CD4-positive, alpha-beta T cell (primary cell): ENCODE measurements around the gene SEMA5A. TPM values are rescaled to one million over a fixed set of nuclear protein-coding genes. Genes with fewer than 3 reads are reported as not detected.

ENCODE experiments used
- ATAC-seq: fragments of 200-7000 bp; cut with Tn5 transposase; one replicate; pipeline ENCODE4 v1.10.0; 2022; ENCODE audit warnings: mild to moderate bottlenecking; ENCODE audit not compliant: poor library complexity
- CTCF ChIA-PET: fragments of 350-600 bp; sonication (Branson Sonifier 250); formaldehyde crosslinking; loops from one replicate; lab custom pipeline; 2021; ENCODE audit warnings: antibody characterized with exemption, inconsistent platforms; lab: Charles Lee
- POLR2A ChIA-PET: fragments of 350-600 bp; sonication (Branson Sonifier 250); formaldehyde crosslinking; loops from one replicate; lab custom pipeline; 2021; ENCODE audit warnings: antibody characterized with exemption, inconsistent platforms; lab: Charles Lee
- DNase-seq, 14 experiments: peaks; one replicate each; pipeline ENCODE4 v3.0.0-alpha.2; 2013 to 2020; ENCODE audit warnings: mixed read lengths in 2 of 14
- H3K27ac ChIP-seq, 2 donors: one replicate each; pipeline versions ENCODE4 v1.5.1 to v1.7.0; 2013; ENCODE audit warnings: low read length in 2 of 2, low read depth in 1 of 2, mild to moderate bottlenecking in 1 of 2
- H3K27me3 ChIP-seq, 2 experiments: 1 replicate in 1 of 2; 2 replicates in 1 of 2; pipeline versions ENCODE4 v1.6.1 to v1.7.0; 2013; ENCODE audit warnings: low read length in 2 of 2, control low read depth in 1 of 2, mild to moderate bottlenecking in 1 of 2, moderate library complexity in 1 of 2; ENCODE audit not compliant: insufficient read depth in 2 of 2, control insufficient read depth in 1 of 2
- H3K36me3 ChIP-seq: one replicate; pipeline ENCODE4 v1.6.1; 2013; ENCODE audit warnings: low read length, control low read depth; ENCODE audit not compliant: insufficient read depth
- H3K4me1 ChIP-seq: one replicate; pipeline ENCODE4 v1.6.1; 2013; ENCODE audit warnings: low read length, control low read depth; ENCODE audit not compliant: insufficient read depth
- H3K4me3 ChIP-seq: one replicate; pipeline ENCODE4 v1.5.1; 2013; ENCODE audit warnings: mild to moderate bottlenecking, low read length, moderate library complexity
- H3K9me3 ChIP-seq, 2 experiments: 1 replicate in 1 of 2; 2 replicates in 1 of 2; pipeline versions ENCODE4 v1.6.1 to v1.7.0; 2013; ENCODE audit warnings: low read length in 2 of 2, mild to moderate bottlenecking in 2 of 2, control low read depth in 1 of 2, moderate library complexity in 1 of 2; ENCODE audit not compliant: control insufficient read depth in 1 of 2, insufficient read depth in 1 of 2
- H3K27ac Mint-ChIP-seq: one replicate; pipeline ENCODE4 v1.8.0; 2020; ENCODE audit warnings: mixed read lengths
- H3K27me3 Mint-ChIP-seq: one replicate; pipeline ENCODE4 v1.8.0; 2021; ENCODE audit warnings: mixed read lengths
- H3K36me3 Mint-ChIP-seq: one replicate; pipeline ENCODE4 v1.8.0; 2021; ENCODE audit warnings: low read depth, mixed read lengths
- H3K4me1 Mint-ChIP-seq: one replicate; pipeline ENCODE4 v1.8.0; 2021; ENCODE audit warnings: low read depth, mixed read lengths
- H3K4me3 Mint-ChIP-seq: one replicate; pipeline ENCODE4 v1.8.0; 2020; ENCODE audit warnings: mild to moderate bottlenecking, mixed read lengths
- H3K9me3 Mint-ChIP-seq: one replicate; pipeline ENCODE4 v1.8.0; 2020; ENCODE audit warnings: mixed read lengths
- CTCF ChIP-seq: fragments of 200-600 bp; IDR thresholded peaks from one replicate; pipeline ENCODE4 v1.8.0; 2022; ENCODE audit warnings: antibody characterized with exemption, mild to moderate bottlenecking
- intact Hi-C, 2 experiments: fragments of 100-400 bp; cut with DNase I in 1 of 2; cut with micrococcal nuclease in 1 of 2; formaldehyde crosslinking; loops; one replicate each; pipeline versions ENCODE4 v1.15.1 to v1.9.0; 2023 to 2025; cut with DNase I, micrococcal nuclease
- total RNA-seq, 174 experiments: library from RNA in 2 of 174; stranded (reverse) in 2 of 174; gene quantifications; one replicate each; pipeline ENCODE4 v1.2.3 and lab custom pipeline; 2021 to 2026

Gene SEMA5A
- total RNA-seq, 2 experiments from 2014 or later = 2.0 to 2.9 TPM

DNA sequence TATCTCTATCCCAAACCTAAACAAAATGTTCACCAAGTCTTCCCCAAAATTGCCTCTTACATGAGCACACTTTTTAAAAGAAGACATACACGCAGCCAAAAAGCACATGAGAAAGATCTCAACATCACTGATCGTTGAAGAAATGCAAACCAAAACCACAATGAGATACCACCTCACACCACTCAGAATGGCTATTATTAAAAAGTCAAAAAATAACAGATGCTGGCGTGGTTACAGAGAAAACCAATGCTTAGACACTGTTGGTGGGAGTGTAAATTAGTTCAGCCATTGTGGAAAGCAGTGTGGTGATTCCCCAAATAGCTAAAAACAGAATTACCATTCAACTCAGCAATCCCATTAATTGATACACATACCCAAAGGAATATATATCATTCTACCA lies 83.8 kb downstream of the SEMA5A start:
- H3K27ac Mint-ChIP-seq = no peak overlapping the region
- POLR2A ChIA-PET = no interaction called here
- Histone ChIP-seq H3K36me3 (no peaks in the 10 kb centered on the region), H3K4me3 (no peak overlapping the region), H3K9me3 (peaks cover 0 to 12% of the 10 kb centered on the region in 2 experiments), H3K4me1 (no peaks in the 10 kb centered on the region), H3K27me3 (no peaks in the 10 kb centered on the region), H3K27ac (no peak overlapping the region)
- H3K27me3 Mint-ChIP-seq = no peaks in the 10 kb centered on the region
- peaks cover 3% of the 10 kb centered on the region for H3K9me3 Mint-ChIP-seq
- intact Hi-C loops = no loop called here
- no peaks in the 10 kb centered on the region for H3K36me3 Mint-ChIP-seq
- DNase-seq (no peak), ATAC-seq (no peak)
- no peak for TF ChIP-seq CTCF
- H3K4me1 Mint-ChIP-seq = no peaks in the 10 kb centered on the region
- no peak overlapping the region for H3K4me3 Mint-ChIP-seq
- CTCF ChIA-PET = no interaction called here

- DNase-seq (no peak), ATAC-seq (no peak)
- no peak for TF ChIP-seq CTCF
- H3K4me1 ChIP-seq = no peaks in the 10 kb centered on the region
- no peak overlapping the region for H3K27ac Mint-ChIP-seq
- CTCF ChIA-PET = interaction anchor here (0.9 to 1.3 kb wide), 2 partner anchors 9 to 10 kb away, joined by 4 read pairs; no protein-coding TSS in a partner anchor
- H3K9me3 Mint-ChIP-seq = peaks cover 3% of the 10 kb centered on the region
- H3K27ac ChIP-seq = no peak overlapping the region
- no peaks in the 10 kb centered on the region for H3K36me3 Mint-ChIP-seq
- POLR2A ChIA-PET = no interaction called here
- no peaks in the 10 kb centered on the region for H3K27me3 Mint-ChIP-seq
- H3K4me3 Mint-ChIP-seq = no peak overlapping the region
- peaks cover 0 to 12% of the 10 kb centered on the region in 2 experiments for H3K9me3 ChIP-seq
- intact Hi-C loops = no loop called here
- no peaks in the 10 kb centered on the region for H3K4me1 Mint-ChIP-seq
- no peaks in the 10 kb centered on the region for H3K27me3 ChIP-seq
- no peaks in the 10 kb centered on the region for H3K36me3 ChIP-seq
- H3K4me3 ChIP-seq = no peak overlapping the region
Observed at GRCh38 chr5:9460885-9461645, 84.8 kb downstream of the SEMA5A start.

DNA sequence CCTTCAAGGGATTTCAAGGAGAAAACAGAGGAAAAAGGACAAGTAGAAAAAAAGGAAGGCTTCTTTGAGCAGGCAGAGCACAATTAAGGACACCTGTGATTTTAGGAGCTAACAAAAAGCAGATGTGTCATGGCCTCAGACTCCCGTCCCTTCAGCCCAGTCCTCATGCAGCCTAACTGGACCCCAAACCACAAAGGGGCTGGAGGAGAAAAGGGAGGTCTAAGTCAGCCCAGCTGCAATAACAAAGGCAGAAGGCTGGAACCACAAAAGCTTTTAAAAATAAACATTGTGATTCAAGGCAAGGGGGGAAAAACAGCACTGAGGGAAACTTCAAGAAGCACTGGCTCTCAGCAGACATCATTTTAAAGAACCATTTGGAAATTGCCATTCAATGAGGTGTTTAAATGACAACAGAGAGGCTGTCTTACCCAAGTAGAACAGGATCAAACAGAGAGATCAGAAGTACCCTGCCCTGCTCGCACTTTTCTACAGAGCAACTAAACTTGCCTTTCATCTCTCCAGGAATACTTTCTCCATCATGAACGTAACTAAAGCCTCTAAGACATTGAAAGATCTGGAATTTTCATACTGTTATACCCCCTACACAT lies 89.3 kb downstream of the SEMA5A start:
- no peak overlapping the region for H3K4me3 Mint-ChIP-seq
- no peak for DNase-seq
- TF ChIP-seq CTCF = no peak
- no peaks in the 10 kb centered on the region for H3K4me1 ChIP-seq
- no peak for ATAC-seq
- ChIA-PET POLR2A (no interaction called here), CTCF (no interaction called here)
- intact Hi-C loops = no loop called here
- no peaks in the 10 kb centered on the region for H3K36me3 ChIP-seq
- H3K27me3 Mint-ChIP-seq = no peaks in the 10 kb centered on the region
- H3K27ac ChIP-seq = no peak overlapping the region
- no peak overlapping the region for H3K4me3 ChIP-seq
- H3K9me3 Mint-ChIP-seq = peaks cover 3% of the 10 kb centered on the region
- H3K4me1 Mint-ChIP-seq = no peaks in the 10 kb centered on the region
- H3K36me3 Mint-ChIP-seq = no peaks in the 10 kb centered on the region
- no peak overlapping the region for H3K27ac Mint-ChIP-seq
- peaks cover 0 to 11% of the 10 kb centered on the region in 2 experiments for H3K9me3 ChIP-seq
- no peaks in the 10 kb centered on the region for H3K27me3 ChIP-seq
